H9 (cell line): ENCODE data around the gene PPARG. TPM values are rescaled to one million over a fixed set of nuclear protein-coding genes. Genes with fewer than 3 reads are reported as not detected.

Experiments
- DNase-seq: peaks from one replicate; pipeline ENCODE4 v3.0.0-alpha.2; 2017
- H2AFZ ChIP-seq: one replicate; pipeline ENCODE4 v1.6.1; 2013; ENCODE audit warnings: mild to moderate bottlenecking, low read length, control low read depth, moderate library complexity
- H2AK5ac ChIP-seq: 2 replicates; pipeline ENCODE4 v1.6.1; 2013; ENCODE audit warnings: low read length, control low read depth, mixed read lengths; ENCODE audit not compliant: insufficient read length
- H2BK120ac ChIP-seq: one replicate; pipeline ENCODE4 v1.6.1; 2013; ENCODE audit warnings: low read depth, mild to moderate bottlenecking, low read length, control low read depth, inconsistent platforms; ENCODE audit not compliant: poor library complexity, severe bottlenecking
- H2BK12ac ChIP-seq: 2 replicates; pipeline ENCODE4 v1.6.1; 2013; ENCODE audit warnings: low read length, control low read depth, mixed read lengths, low read depth; ENCODE audit not compliant: insufficient read length
- H2BK15ac ChIP-seq: 2 replicates; pipeline ENCODE4 v1.6.1; 2013; ENCODE audit warnings: low read depth, low read length, control low read depth
- H2BK20ac ChIP-seq: one replicate; pipeline ENCODE4 v1.6.1; 2013; ENCODE audit warnings: low read depth, mild to moderate bottlenecking, low read length, control low read depth, inconsistent platforms; ENCODE audit not compliant: poor library complexity, severe bottlenecking
- H2BK5ac ChIP-seq: 2 replicates; pipeline ENCODE4 v1.6.1; 2013; ENCODE audit warnings: low read length, control low read depth, mixed read lengths; ENCODE audit not compliant: insufficient read length
- H3K14ac ChIP-seq: 2 replicates; pipeline ENCODE4 v1.6.1; 2013; ENCODE audit warnings: low read length, control low read depth; ENCODE audit not compliant: insufficient read depth
- H3K18ac ChIP-seq: 2 replicates; pipeline ENCODE4 v1.6.1; 2013; ENCODE audit warnings: low read depth, mild to moderate bottlenecking, mixed read lengths, low read length, control low read depth; ENCODE audit not compliant: insufficient read length
- H3K23ac ChIP-seq: 2 replicates; pipeline ENCODE4 v1.6.1; 2013; ENCODE audit warnings: low read length, control low read depth, mixed read lengths, low read depth; ENCODE audit not compliant: insufficient read length
- H3K23me2 ChIP-seq: 2 replicates; pipeline ENCODE4 v1.6.1; 2013; ENCODE audit warnings: low read depth, mild to moderate bottlenecking, mixed read lengths, low read length, control low read depth; ENCODE audit not compliant: insufficient read length, poor library complexity, severe bottlenecking
- H3K27ac ChIP-seq: 2 replicates; pipeline ENCODE4 v1.5.1; 2013; ENCODE audit warnings: low read length, control low read depth, mixed read lengths, low read depth; ENCODE audit not compliant: insufficient read length
- H3K27me3 ChIP-seq: 2 replicates; pipeline ENCODE4 v1.6.1; 2013; ENCODE audit warnings: low read length, control low read depth, inconsistent platforms; ENCODE audit not compliant: insufficient read depth
- H3K4ac ChIP-seq: 2 replicates; pipeline ENCODE4 v1.6.1; 2013; ENCODE audit warnings: low read depth, mild to moderate bottlenecking, control low read depth, inconsistent platforms, low read length, moderate library complexity
- H3K4me1 ChIP-seq: 2 replicates; pipeline ENCODE4 v1.6.1; 2013; ENCODE audit warnings: low read length, control low read depth, inconsistent platforms; ENCODE audit not compliant: insufficient read depth
- H3K4me2 ChIP-seq: 2 replicates; pipeline ENCODE4 v1.6.1; 2013; ENCODE audit warnings: low read length, control low read depth, mixed read lengths; ENCODE audit not compliant: insufficient read length, insufficient read depth
- H3K56ac ChIP-seq: 2 replicates; pipeline ENCODE4 v1.6.1; 2013; ENCODE audit warnings: low read depth, mild to moderate bottlenecking, mixed read lengths, low read length, control low read depth; ENCODE audit not compliant: insufficient read length
- H3K79me1 ChIP-seq: 2 replicates; pipeline ENCODE4 v1.6.1; 2013; ENCODE audit warnings: low read depth, mild to moderate bottlenecking, moderate library complexity, low read length, control low read depth, inconsistent platforms; ENCODE audit not compliant: insufficient read depth, poor library complexity, severe bottlenecking
- H3K79me2 ChIP-seq: 2 replicates; pipeline ENCODE4 v1.6.1; 2013; ENCODE audit warnings: low read length, control low read depth, inconsistent platforms; ENCODE audit not compliant: insufficient read depth
- H3K9ac ChIP-seq: 2 replicates; pipeline ENCODE4 v1.6.1; 2013; ENCODE audit warnings: low read length, control low read depth, mixed read lengths; ENCODE audit not compliant: insufficient read length; ENCODE audit errors: extremely low read depth
- H3K9me3 ChIP-seq: one replicate; pipeline ENCODE4 v1.6.1; 2013; ENCODE audit warnings: low read depth, low read length, inconsistent platforms; ENCODE audit not compliant: control insufficient read depth
- H3T11ph ChIP-seq: one replicate; pipeline ENCODE4 v1.6.1; 2013; ENCODE audit warnings: mild to moderate bottlenecking, low read length, control low read depth, inconsistent platforms
- H4K20me1 ChIP-seq: one replicate; pipeline ENCODE4 v1.6.1; 2013; ENCODE audit not compliant: control insufficient read depth, insufficient read length, insufficient read depth
- H4K5ac ChIP-seq: 2 replicates; pipeline ENCODE4 v1.6.1; 2013; ENCODE audit warnings: low read depth, mild to moderate bottlenecking, mixed read lengths, low read length, control low read depth; ENCODE audit not compliant: insufficient read length
- H4K8ac ChIP-seq: replicated peaks from 2 replicates; pipeline ENCODE4 v1.6.1; 2013; ENCODE audit warnings: low read length, control low read depth, mixed read lengths, low read depth; ENCODE audit not compliant: insufficient read length
- H4K91ac ChIP-seq: 2 replicates; pipeline ENCODE4 v1.6.1; 2013; ENCODE audit warnings: low read depth, mild to moderate bottlenecking, moderate library complexity, mixed read lengths, low read length, control low read depth; ENCODE audit not compliant: insufficient read length
- H3K27ac Mint-ChIP-seq, 3 experiments: 2 replicates in 2 of 3; 3 replicates in 1 of 3; pipeline ENCODE4 v1.8.0; 2020 to 2021; ENCODE audit warnings: mixed read lengths in 3 of 3, mild to moderate bottlenecking in 1 of 3, moderate library complexity in 1 of 3
- H3K27me3 Mint-ChIP-seq: 2 replicates; pipeline ENCODE4 v1.8.0; 2021; ENCODE audit warnings: low read depth, mild to moderate bottlenecking, moderate library complexity, mixed read lengths
- H3K36me3 Mint-ChIP-seq, 3 experiments: 2 replicates in 2 of 3; 3 replicates in 1 of 3; pipeline ENCODE4 v1.8.0; 2020 to 2021; ENCODE audit warnings: low read depth in 3 of 3, mixed read lengths in 3 of 3; ENCODE audit not compliant: insufficient read depth in 1 of 3
- H3K4me1 Mint-ChIP-seq, 2 experiments: 2 replicates each; pipeline ENCODE4 v1.8.0; 2020; ENCODE audit warnings: mixed read lengths in 2 of 2
- H3K4me3 Mint-ChIP-seq, 2 experiments: 2 replicates in 1 of 2; 3 replicates in 1 of 2; pipeline ENCODE4 v1.8.0; 2020 to 2021; ENCODE audit warnings: mild to moderate bottlenecking in 2 of 2, mixed read lengths in 2 of 2, moderate library complexity in 1 of 2
- H3K9me3 Mint-ChIP-seq, 2 experiments: 2 replicates in 1 of 2; 3 replicates in 1 of 2; pipeline ENCODE4 v1.8.0; 2020; ENCODE audit warnings: mild to moderate bottlenecking in 2 of 2, mixed read lengths in 2 of 2, moderate library complexity in 1 of 2
- CTCF ChIP-seq: fragments of 200-600 bp; sonication (generic); conservative IDR thresholded peaks from 3 replicates; pipeline ENCODE4 v1.8.0; 2021; ENCODE audit warnings: antibody characterized with exemption, mild to moderate bottlenecking
- WGBS: extraction: QIAGEN DNeasy Blood & Tissue Kit; methylation state at CpG from one replicate; pipeline ENCODE4 v1.1.7; 2013; ENCODE audit warnings: missing lambda C conversion rate, low lambda C conversion rate, mixed read lengths; ENCODE audit not compliant: insufficient read length; ENCODE audit errors: extremely low coverage; 5-methylcytosine and 5-hydroxymethylcytosine counted together
- total RNA-seq: library from RNA; stranded (reverse); gene quantifications from 2 replicates; pipeline ENCODE4 v1.2.1, GENCODE V29; 2021

Gene PPARG
- total RNA-seq, 1 experiment from 2014 or later = 0.42 TPM

- no peak overlapping the region for H2AFZ ChIP-seq
- H3K27me3 Mint-ChIP-seq = peaks cover 9% of the 10 kb centered on the region
- H3K4ac ChIP-seq = no peak overlapping the region
- whole genome bisulfite sequencing = no CpG with 5 or more reads among the region's 9 CpGs
- no peak overlapping the region for H3K9ac ChIP-seq
- H3K56ac ChIP-seq = no peak overlapping the region
- H2BK15ac ChIP-seq = no peak overlapping the region
- H4K20me1 ChIP-seq = no peaks in the 10 kb centered on the region
- H4K91ac ChIP-seq = no peak overlapping the region
- H3K18ac ChIP-seq = no peak overlapping the region
- no peaks in the 10 kb centered on the region for H3K9me3 Mint-ChIP-seq
- no peak overlapping the region for H2BK5ac ChIP-seq
- no peak overlapping the region for H2AK5ac ChIP-seq
- H3K27ac Mint-ChIP-seq = no peak overlapping the region
- H3K14ac ChIP-seq = no peak overlapping the region
- DNase-seq = no peak
- no peaks in the 10 kb centered on the region for H3K9me3 ChIP-seq
- H3K36me3 Mint-ChIP-seq = no peaks in the 10 kb centered on the region
- H4K5ac ChIP-seq = no peak overlapping the region
- no peak overlapping the region for H3K27ac ChIP-seq
- no peak overlapping the region for H2BK120ac ChIP-seq
- H2BK20ac ChIP-seq = no peak overlapping the region
- H2BK12ac ChIP-seq = no peak overlapping the region
- H3T11ph ChIP-seq = no peak overlapping the region
- H3K79me1 ChIP-seq = no peaks in the 10 kb centered on the region
- no peaks in the 10 kb centered on the region for H3K23me2 ChIP-seq
- no peak overlapping the region for H3K4me3 Mint-ChIP-seq
- no peaks in the 10 kb centered on the region for H3K79me2 ChIP-seq
- H3K27me3 ChIP-seq = no peaks in the 10 kb centered on the region
- H3K4me1 Mint-ChIP-seq = peaks cover 5 to 6% of the 10 kb centered on the region in 2 experiments
- H3K4me2 ChIP-seq = no peak overlapping the region
- H3K23ac ChIP-seq = no peak overlapping the region
- TF ChIP-seq CTCF = no peak
- peaks cover 3% of the 10 kb centered on the region; the same call in 1 of the 2 replicates for H3K4me1 ChIP-seq
- H4K8ac ChIP-seq = no peak overlapping the region
These were observed 61.3 kb downstream of the PPARG start for GRCh38 chr3:12349895-12350811.
